ENCODE measurements around the gene NCOA3. TPM values are rescaled to one million over a fixed set of nuclear protein-coding genes. Genes with fewer than 3 reads are reported as not detected.
"Not testable (repeated sequence)": the region's sequence is repeated elsewhere in the genome, so short reads cannot be mapped to it uniquely, and the experiment has no call there.

Gene NCOA3
- total RNA-seq, 2 donors from 2014 or later: 63.6 to 66.6 TPM

- ATAC-seq (no peak), DNase-seq (ENCODE audit: low spot score) (no peak)
- H3K9me3 Mint-ChIP-seq: no peaks in the 10 kb centered on the region
- peaks cover 32 to 39% of the 10 kb centered on the region in 2 donors for H3K4me1 Mint-ChIP-seq (ENCODE audit: low read depth in 2 of 2)
- no peaks in the 10 kb centered on the region for H3K36me3 Mint-ChIP-seq
- H3K27ac Mint-ChIP-seq: no peak overlapping the region
- no peaks in the 10 kb centered on the region for H3K27me3 Mint-ChIP-seq
- no peak overlapping the region for H3K4me3 Mint-ChIP-seq
Observed at GRCh38 chr20:47581090-47581489, 79.4 kb downstream of the NCOA3 start.

GRCh38 chr20:47583551-47583950 lies 81.9 kb downstream of the NCOA3 start:
- no peaks in the 10 kb centered on the region for H3K9me3 Mint-ChIP-seq
- H3K27ac Mint-ChIP-seq: peak overlapping the region in 1 of 2 donors; percentile 29
- H3K4me3 Mint-ChIP-seq: no peak overlapping the region
- H3K27me3 Mint-ChIP-seq: no peaks in the 10 kb centered on the region
- H3K36me3 Mint-ChIP-seq: peaks cover 4% of the 10 kb centered on the region
- DNase-seq (ENCODE audit: low spot score): no peak
- ATAC-seq: no peak
- peaks cover 22 to 27% of the 10 kb centered on the region in 2 donors for H3K4me1 Mint-ChIP-seq (ENCODE audit: low read depth in 2 of 2)

- peaks cover 14 to 20% of the 10 kb centered on the region in 2 donors for H3K4me1 Mint-ChIP-seq (ENCODE audit: low read depth in 2 of 2)
- ATAC-seq (no peak), DNase-seq (ENCODE audit: low spot score) (no peak)
- H3K27ac Mint-ChIP-seq: peak overlapping the region; percentile 34 to 39
- H3K27me3 Mint-ChIP-seq: no peaks in the 10 kb centered on the region
- H3K9me3 Mint-ChIP-seq: no peaks in the 10 kb centered on the region
- peaks cover 4% of the 10 kb centered on the region for H3K36me3 Mint-ChIP-seq
- no peak overlapping the region for H3K4me3 Mint-ChIP-seq
Observed at GRCh38 chr20:47585087-47585747, 83.5 kb downstream of the NCOA3 start.

GRCh38 chr20:47586649-47587294 lies 85.1 kb downstream of the NCOA3 start:
- Mint-ChIP-seq H3K4me1 (ENCODE audit: low read depth in 2 of 2) (peaks cover 8 to 16% of the 10 kb centered on the region in 2 donors), H3K36me3 (peaks cover 4% of the 10 kb centered on the region), H3K9me3 (no peaks in the 10 kb centered on the region), H3K27ac (no peak overlapping the region), H3K4me3 (no peak overlapping the region), H3K27me3 (no peaks in the 10 kb centered on the region)
- no peak for ATAC-seq
- DNase-seq (ENCODE audit: low spot score): no peak

- peaks cover 7% of the 10 kb centered on the region for H3K36me3 Mint-ChIP-seq
- no peak overlapping the region for H3K4me3 Mint-ChIP-seq
- H3K27ac Mint-ChIP-seq: no peak overlapping the region
- no peak for ATAC-seq
- no peak for DNase-seq (ENCODE audit: low spot score)
- peaks cover 16 to 18% of the 10 kb centered on the region in 2 donors for H3K4me1 Mint-ChIP-seq (ENCODE audit: low read depth in 2 of 2)
- no peaks in the 10 kb centered on the region for H3K9me3 Mint-ChIP-seq
- no peaks in the 10 kb centered on the region for H3K27me3 Mint-ChIP-seq
Observed at GRCh38 chr20:47588158-47588557, 86.5 kb downstream of the NCOA3 start.

GRCh38 chr20:47591231-47591630 lies 89.5 kb downstream of the NCOA3 start:
- no peaks in the 10 kb centered on the region for H3K27me3 Mint-ChIP-seq
- no peak for ATAC-seq
- H3K4me1 Mint-ChIP-seq (ENCODE audit: low read depth in 2 of 2): peaks cover 10 to 15% of the 10 kb centered on the region in 2 donors
- H3K4me3 Mint-ChIP-seq: no peak overlapping the region
- no peak for DNase-seq (ENCODE audit: low spot score)
- H3K9me3 Mint-ChIP-seq: no peaks in the 10 kb centered on the region
- peak overlapping the region in 1 of 2 donors; percentile 4 for H3K27ac Mint-ChIP-seq
- H3K36me3 Mint-ChIP-seq: peaks cover 7% of the 10 kb centered on the region

- Mint-ChIP-seq H3K4me3 (no peak overlapping the region), H3K4me1 (ENCODE audit: low read depth in 2 of 2) (peaks cover 15 to 17% of the 10 kb centered on the region in 2 donors), H3K36me3 (peaks cover 4% of the 10 kb centered on the region), H3K27ac (no peak overlapping the region), H3K9me3 (no peaks in the 10 kb centered on the region), H3K27me3 (no peaks in the 10 kb centered on the region)
- DNase-seq (ENCODE audit: low spot score) (no peak), ATAC-seq (no peak)
Observed at GRCh38 chr20:47594157-47594556, 92.5 kb downstream of the NCOA3 start.

GRCh38 chr20:47595138-47595537 lies 93.5 kb downstream of the NCOA3 start:
- H3K4me1 Mint-ChIP-seq (ENCODE audit: low read depth in 2 of 2): peaks cover 22% of the 10 kb centered on the region in 2 donors
- not testable (repeated sequence) for H3K27me3 Mint-ChIP-seq; DNase-seq (ENCODE audit: low spot score); H3K9me3 Mint-ChIP-seq; H3K4me3 Mint-ChIP-seq; ATAC-seq; H3K36me3 Mint-ChIP-seq; H3K27ac Mint-ChIP-seq

GRCh38 chr20:47596003-47596571 lies 94.4 kb downstream of the NCOA3 start:
- ATAC-seq (no peak), DNase-seq (ENCODE audit: low spot score) (no peak)
- peaks cover 4% of the 10 kb centered on the region for H3K36me3 Mint-ChIP-seq
- H3K4me3 Mint-ChIP-seq: no peak overlapping the region
- peaks cover 22% of the 10 kb centered on the region in 2 donors for H3K4me1 Mint-ChIP-seq (ENCODE audit: low read depth in 2 of 2)
- H3K27me3 Mint-ChIP-seq: no peaks in the 10 kb centered on the region
- H3K27ac Mint-ChIP-seq: no peak overlapping the region
- H3K9me3 Mint-ChIP-seq: no peaks in the 10 kb centered on the region

- no peak for DNase-seq (ENCODE audit: low spot score)
- peak overlapping the region in 1 of 2 donors; percentile 64 for H3K27ac Mint-ChIP-seq
- H3K9me3 Mint-ChIP-seq: no peaks in the 10 kb centered on the region
- H3K36me3 Mint-ChIP-seq: peaks cover 4% of the 10 kb centered on the region
- no peak overlapping the region for H3K4me3 Mint-ChIP-seq
- ATAC-seq: no peak
- H3K4me1 Mint-ChIP-seq (ENCODE audit: low read depth in 2 of 2): peaks cover 16 to 25% of the 10 kb centered on the region in 2 donors
- H3K27me3 Mint-ChIP-seq: no peaks in the 10 kb centered on the region
Observed at GRCh38 chr20:47597090-47597489, 95.4 kb downstream of the NCOA3 start.

GRCh38 chr20:47598911-47599744 lies 97.4 kb downstream of the NCOA3 start:
- DNase-seq (ENCODE audit: low spot score): no peak
- ATAC-seq: no peak
- H3K4me1 Mint-ChIP-seq (ENCODE audit: low read depth in 2 of 2): peaks cover 17 to 27% of the 10 kb centered on the region in 2 donors
- no peaks in the 10 kb centered on the region for H3K36me3 Mint-ChIP-seq
- no peaks in the 10 kb centered on the region for H3K27me3 Mint-ChIP-seq
- no peaks in the 10 kb centered on the region for H3K9me3 Mint-ChIP-seq
- H3K27ac Mint-ChIP-seq: no peak overlapping the region
- no peak overlapping the region for H3K4me3 Mint-ChIP-seq

GRCh38 chr20:47600967-47601547 lies 99.4 kb downstream of the NCOA3 start:
- Mint-ChIP-seq H3K4me3 (no peak overlapping the region), H3K27ac (no peak overlapping the region), H3K4me1 (ENCODE audit: low read depth in 2 of 2) (peaks cover 33 to 38% of the 10 kb centered on the region in 2 donors), H3K36me3 (no peaks in the 10 kb centered on the region), H3K9me3 (no peaks in the 10 kb centered on the region), H3K27me3 (no peaks in the 10 kb centered on the region)
- DNase-seq (ENCODE audit: low spot score) (no peak), ATAC-seq (no peak)

GRCh38 chr20:47603260-47603659 lies 101.6 kb downstream of the NCOA3 start:
- DNase-seq (ENCODE audit: low spot score) (no peak), ATAC-seq (no peak)
- peak overlapping the region in 1 of 2 donors; percentile 91 for H3K27ac Mint-ChIP-seq
- H3K4me1 Mint-ChIP-seq (ENCODE audit: low read depth in 2 of 2): peaks cover 45 to 48% of the 10 kb centered on the region in 2 donors
- no peaks in the 10 kb centered on the region for H3K36me3 Mint-ChIP-seq
- H3K27me3 Mint-ChIP-seq: no peaks in the 10 kb centered on the region
- no peaks in the 10 kb centered on the region for H3K9me3 Mint-ChIP-seq
- no peak overlapping the region for H3K4me3 Mint-ChIP-seq
